ENCODE data around the gene DNAJC6.
"Not testable (repeated sequence)": the region's sequence is repeated elsewhere in the genome, so short reads cannot be mapped to it uniquely, and the experiment has no call there.

DNAJC6 gene

GRCh38 chr1:65355031-65355712 is 45.8 kb downstream of the DNAJC6 start:
- DNase-seq: no peak

GRCh38 chr1:65357291-65357960 is 48.1 kb downstream of the DNAJC6 start:
- no peak for DNase-seq

GRCh38 chr1:65359888-65360287 is 50.5 kb downstream of the DNAJC6 start:
- no peak for DNase-seq

GRCh38 chr1:65360648-65361047 is 51.3 kb downstream of the DNAJC6 start:
- peak in 4 of 56 donors; percentile 6 to 22 (median 12) for DNase-seq

- no peak for DNase-seq
These were observed 53.2 kb downstream of the DNAJC6 start for GRCh38 chr1:65362545-65362944.

- DNase-seq: no peak
These were observed 54.1 kb downstream of the DNAJC6 start for GRCh38 chr1:65363484-65363883.

- DNase-seq: no peak
These were observed 59.1 kb downstream of the DNAJC6 start for GRCh38 chr1:65368403-65368802.

GRCh38 chr1:65371544-65371943 is 62.2 kb downstream of the DNAJC6 start:
- peak in 2 of 56 donors; percentile 4 for DNase-seq

- DNase-seq: no peak
These were observed 63.2 kb downstream of the DNAJC6 start for GRCh38 chr1:65372557-65372956.

GRCh38 chr1:65377496-65378246 is 68.3 kb downstream of the DNAJC6 start:
- DNase-seq: no peak

- no peak for DNase-seq
These were observed 69.1 kb downstream of the DNAJC6 start for GRCh38 chr1:65378247-65378946.

GRCh38 chr1:65384426-65384825 is 75.1 kb downstream of the DNAJC6 start:
- DNase-seq: not testable (repeated sequence)

- DNase-seq: no peak
These were observed 77.1 kb downstream of the DNAJC6 start for GRCh38 chr1:65386439-65386838.

GRCh38 chr1:65387821-65388220 is 78.5 kb downstream of the DNAJC6 start:
- DNase-seq: no peak

GRCh38 chr1:65388908-65389695 is 79.8 kb downstream of the DNAJC6 start:
- no peak for DNase-seq

GRCh38 chr1:65392497-65392896 is 83.2 kb downstream of the DNAJC6 start:
- no peak for DNase-seq

GRCh38 chr1:65393347-65393746 is 84.0 kb downstream of the DNAJC6 start:
- no peak for DNase-seq

GRCh38 chr1:65393928-65394327 is 84.6 kb downstream of the DNAJC6 start:
- no peak for DNase-seq

GRCh38 chr1:65395887-65396612 is 86.7 kb downstream of the DNAJC6 start:
- DNase-seq: no peak

GRCh38 chr1:65398083-65398482 is 88.7 kb downstream of the DNAJC6 start:
- DNase-seq: no peak

All from nucleus accumbens (tissue), 56 donors.